NCI-H748 treated with DMSO at 0.1 percent for 48 hours (cell line): ENCODE measurements around the gene TOM1L1.
"Not testable (repeated sequence)": the region's sequence is repeated elsewhere in the genome, so short reads cannot be mapped to it uniquely, and the experiment has no call there.

ENCODE experiments used
- DNase-seq: peaks from one replicate; lab custom pipeline; 2025; lab: John Stamatoyannopoulos, UW

Gene TOM1L1, protein sequence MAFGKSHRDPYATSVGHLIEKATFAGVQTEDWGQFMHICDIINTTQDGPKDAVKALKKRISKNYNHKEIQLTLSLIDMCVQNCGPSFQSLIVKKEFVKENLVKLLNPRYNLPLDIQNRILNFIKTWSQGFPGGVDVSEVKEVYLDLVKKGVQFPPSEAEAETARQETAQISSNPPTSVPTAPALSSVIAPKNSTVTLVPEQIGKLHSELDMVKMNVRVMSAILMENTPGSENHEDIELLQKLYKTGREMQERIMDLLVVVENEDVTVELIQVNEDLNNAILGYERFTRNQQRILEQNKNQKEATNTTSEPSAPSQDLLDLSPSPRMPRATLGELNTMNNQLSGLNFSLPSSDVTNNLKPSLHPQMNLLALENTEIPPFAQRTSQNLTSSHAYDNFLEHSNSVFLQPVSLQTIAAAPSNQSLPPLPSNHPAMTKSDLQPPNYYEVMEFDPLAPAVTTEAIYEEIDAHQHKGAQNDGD

DNA sequence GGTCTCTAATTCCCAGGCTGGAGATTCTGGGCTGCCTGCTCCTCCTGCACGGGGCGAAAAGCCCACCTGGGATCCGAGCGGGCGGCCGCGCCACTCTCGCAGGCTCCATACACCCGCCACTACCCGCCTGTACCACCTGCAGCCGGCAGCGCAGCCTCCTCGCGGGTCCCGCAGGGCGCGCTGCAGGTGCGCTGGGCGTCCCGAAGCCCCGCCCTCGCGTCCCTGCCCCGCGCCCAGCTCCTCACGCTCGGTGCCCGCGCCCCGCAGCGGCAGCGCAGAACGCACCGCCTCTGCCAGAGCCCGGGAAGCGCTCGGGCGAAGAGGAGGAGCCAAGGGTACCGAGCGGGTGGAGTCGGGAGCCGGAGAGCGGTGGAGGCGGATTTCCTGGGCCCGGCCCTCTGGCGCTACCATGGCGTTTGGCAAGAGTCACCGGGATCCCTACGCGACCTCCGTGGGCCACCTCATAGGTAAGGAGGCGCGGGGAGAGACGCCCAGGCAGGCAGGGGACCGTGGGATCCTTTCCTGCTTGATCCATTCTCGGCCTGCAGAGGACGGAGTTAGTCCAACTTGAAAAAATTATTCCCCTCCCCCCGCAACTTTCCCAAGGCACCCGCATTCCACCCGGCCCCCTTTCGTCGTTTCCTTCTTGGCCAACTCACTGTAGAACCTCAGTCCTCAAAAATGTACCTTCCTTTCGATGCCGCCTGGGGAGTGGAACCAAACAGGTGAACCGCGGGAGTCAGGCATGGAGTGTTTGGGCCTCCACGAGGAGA is at the start of gene TOM1L1:
TOM1L1 (plus strand) TSS at position 396 of the 773 bp plus-strand sequence; CDS start at position 410, 14 bp downstream.
- peak; percentile 72 for DNase-seq

DNA sequence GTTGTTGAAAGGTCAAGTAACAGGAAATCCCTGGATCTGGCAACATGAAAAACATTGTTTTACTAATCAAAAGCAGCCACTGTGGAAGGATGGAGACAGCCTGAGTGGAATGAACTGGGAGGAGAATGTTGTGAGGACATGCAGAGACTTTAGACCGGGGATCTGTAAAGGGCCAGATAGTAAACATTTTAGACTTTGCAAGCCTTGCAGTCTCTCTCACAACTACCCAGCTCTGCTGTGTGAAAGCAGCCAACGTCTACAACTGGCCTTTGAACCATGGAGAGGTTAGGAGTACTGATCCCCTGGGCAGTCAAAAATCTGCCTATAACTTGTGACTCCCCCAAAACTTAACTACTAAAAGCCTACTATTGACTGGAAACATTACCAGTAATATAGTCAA is 41.5 kb upstream of the TOM1L1 start:
- no peak for DNase-seq

DNA sequence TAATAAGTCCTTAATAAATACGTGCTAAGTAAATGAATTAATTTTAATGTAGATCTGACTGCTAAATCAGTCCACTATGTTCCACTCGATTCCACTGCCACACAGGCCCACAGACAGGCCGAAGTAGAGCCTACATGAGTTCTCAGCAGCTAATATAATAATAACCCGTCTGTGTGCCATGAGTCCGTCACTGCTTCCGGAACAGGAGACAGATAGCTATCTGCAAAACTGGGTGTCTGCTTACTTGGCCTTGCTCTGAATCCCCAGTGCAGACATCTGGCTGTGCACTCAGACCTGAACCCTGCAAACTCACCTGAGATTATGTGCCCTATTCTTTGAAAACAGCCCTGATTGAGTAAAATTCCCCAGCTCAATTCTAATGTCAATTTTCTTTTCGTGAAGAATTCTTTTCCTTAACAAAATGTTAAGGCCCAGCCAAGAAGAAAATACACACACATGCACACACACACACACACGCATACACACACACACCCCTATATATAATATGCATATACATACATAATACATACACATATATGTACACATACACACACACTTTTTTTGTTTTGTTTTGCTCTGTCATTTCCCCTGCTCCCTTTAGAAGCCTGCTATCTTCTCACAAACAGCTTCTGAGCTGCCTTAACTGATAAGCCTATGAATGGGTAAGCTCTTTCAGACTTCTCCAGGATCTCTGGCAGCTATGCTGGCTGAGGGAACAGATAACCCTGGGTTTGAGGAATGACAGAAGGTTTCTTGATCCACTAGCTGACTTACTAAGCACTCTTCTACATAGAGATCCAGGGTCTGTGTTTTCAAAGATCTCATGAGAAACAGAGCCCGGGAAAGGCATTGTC is 39.8 kb upstream of the TOM1L1 start:
- no peak for DNase-seq

DNA sequence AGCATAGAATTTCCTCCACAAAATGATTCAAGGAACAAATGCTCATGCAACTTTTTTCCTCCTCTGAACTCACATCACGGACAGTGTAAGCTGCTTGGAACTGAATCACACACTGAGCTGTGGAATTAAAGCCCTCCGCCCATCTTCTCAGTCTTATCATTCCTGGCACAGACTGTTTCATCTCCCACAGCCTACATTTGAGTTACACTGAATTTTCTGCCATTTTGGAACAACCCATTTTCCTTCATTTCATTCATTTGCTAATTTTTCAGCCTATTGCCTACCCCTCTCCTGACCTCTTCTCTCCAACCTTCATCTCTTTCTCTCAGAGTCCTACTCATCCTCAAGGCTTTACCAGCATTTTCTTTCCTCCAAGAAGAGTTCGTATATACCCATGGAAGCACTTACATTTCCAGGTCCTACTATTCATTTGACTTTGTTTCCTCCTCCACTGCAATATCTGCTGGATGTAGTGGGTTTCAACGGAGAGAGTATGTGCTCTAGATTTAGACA is 39.1 kb upstream of the TOM1L1 start:
- DNase-seq: no peak

DNA sequence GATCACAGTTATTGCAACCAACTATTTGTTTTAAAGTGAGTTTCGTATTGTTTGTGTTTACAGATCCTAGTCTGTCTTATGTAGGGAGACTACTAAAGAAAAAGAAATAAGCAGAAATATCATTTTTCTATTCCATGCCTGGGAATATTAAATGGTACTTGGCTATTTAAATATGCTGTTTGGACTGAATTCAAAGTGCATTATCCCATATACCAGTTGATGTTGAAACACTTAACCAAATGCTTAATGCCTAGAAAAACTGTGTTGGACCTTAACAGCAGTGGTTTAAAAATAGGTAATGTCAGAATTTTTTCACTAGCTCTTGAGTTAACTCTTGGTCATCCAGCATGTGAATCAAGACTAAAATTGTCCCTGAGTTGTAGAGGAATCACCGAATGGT is 37.5 kb upstream of the TOM1L1 start:
- DNase-seq: no peak

DNA sequence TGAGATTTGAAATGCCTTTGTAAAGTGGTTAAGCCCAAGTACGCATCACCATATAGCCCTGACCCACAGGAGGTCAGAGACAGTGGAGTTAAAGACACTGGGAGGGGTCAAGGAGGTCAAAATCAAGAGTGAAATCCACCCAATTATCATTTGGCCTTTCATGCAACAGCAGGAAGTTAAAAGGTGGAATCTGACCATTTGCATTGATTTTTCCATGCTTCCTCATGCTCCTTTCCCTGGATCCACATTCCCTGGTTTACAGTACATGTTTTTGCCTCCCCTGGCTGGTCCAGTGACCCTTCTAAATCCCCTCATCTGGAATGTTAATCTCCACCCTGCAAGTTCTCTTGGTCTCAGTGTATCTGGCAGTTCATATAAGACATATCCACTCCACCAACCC is 36.6 kb upstream of the TOM1L1 start:
- no peak for DNase-seq

DNA sequence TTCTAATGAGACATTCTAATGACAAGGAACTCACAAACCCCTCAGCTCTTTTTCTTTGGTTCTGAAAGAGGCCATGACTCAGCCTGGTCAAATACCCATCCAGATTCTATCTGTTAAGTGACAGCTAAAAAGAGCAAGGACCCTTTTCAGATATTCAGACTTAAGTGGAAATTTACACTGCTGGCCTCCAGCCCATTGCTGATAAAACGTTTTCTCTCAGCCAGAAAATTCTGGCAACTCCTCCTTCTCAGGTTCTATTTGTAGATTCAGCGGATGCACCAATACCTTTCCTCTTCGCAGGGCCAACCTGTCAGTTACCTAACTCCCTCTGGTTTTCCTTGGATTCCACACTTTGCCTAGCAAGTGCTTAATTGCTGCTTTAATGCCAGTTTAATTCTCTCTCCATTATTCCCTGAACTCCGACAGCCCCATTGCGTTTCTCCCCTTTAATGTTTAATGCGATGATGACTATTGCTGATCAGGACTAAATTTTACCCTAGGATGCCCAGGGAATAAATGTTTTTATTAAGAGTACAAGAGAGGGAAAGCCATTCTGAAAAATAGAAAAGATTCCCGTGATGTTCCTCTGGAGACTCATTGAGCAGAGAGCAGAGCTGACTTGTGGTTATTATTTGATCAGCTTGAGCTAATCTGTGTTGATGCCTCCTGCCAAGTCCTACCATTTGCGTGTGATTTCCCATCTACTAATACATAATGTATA is 35.9 kb upstream of the TOM1L1 start:
- no peak for DNase-seq

DNA sequence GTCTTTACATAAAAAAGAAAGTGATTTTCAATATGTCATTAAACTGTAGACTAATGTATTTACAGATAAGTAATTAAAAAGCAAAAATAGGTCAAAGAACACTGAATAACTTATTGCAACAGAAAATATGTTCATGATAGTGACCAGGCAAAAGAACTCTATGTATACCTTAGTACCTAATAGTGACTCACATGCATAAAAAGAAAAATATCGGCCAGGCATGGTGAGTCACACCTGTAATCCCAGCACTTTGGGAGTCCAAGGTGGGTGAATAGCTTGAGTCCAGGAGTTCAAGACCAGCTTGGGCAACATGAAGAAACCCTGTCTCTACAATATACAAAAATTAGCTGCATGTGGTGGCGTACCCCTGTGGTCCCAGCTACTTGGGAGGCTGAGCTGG is 33.0 kb upstream of the TOM1L1 start:
- DNase-seq: no peak

DNA sequence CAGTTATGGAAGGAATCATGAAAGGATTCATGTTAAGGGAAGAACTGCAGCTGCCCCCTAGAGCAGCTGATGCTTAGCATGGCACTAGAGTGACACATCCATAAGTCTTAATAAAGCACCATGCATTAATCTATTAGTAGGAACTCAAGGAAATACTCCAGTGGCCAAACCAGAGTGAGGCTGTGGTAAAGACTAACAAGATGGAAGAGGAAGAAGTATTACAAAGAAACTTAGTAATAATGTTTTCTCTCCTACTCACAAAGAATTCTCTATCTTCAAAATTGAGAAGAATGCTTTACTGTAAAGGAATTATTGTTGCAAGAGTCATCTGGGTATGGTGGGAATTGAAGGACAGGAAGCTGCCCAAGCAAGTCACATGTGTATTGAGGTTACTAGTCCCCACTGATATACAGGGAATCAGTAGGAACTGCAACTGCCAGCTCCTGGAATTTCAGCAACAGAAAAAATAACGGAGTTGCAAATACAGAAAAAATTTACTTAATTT is 29.9 kb upstream of the TOM1L1 start:
- DNase-seq: no peak

DNA sequence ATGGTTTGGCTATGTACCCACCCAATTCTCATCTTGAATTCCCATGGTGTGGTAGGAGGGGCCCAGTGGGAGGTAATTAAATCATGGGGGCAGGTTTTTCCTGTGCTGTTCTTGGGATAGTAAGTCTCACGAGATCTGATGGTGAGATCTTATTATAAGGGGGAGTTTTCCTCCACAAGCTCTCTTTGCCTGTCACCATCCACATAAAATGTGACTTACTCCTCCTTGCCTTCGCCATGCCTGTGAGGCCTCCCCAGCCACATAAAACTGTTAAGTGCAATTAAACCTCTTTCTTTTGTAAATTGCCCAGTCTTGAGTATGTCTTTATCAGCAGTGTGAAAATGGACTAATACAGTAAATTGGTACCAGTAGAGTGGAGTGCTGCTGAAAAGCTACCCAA is 24.7 kb upstream of the TOM1L1 start:
- not testable (repeated sequence) for DNase-seq

DNA sequence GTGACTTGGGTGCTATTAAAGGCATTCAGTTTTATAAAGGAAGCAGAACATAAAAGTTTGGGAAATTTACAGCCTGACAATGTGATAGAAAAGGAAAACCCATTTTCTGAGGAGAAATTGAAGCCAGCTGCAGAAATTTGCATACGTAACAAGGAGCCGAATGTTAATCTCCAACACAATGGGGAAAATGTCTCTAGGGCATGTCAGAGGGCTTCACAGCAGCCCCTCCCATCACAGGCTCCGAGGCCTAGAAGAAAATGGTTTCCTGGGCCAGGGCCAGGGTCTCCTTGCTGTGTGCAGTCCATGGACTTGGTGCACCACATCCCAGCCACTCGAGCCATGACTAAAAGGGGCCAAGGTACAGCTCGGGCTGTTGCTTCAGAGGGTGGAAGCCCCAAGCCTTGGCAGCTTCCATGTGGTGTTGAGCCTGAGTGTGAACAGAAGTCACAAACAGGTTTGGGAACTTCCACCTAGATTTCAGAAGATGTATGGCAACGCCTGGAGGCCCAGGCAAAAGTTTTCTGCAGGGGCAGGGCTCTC is 23.9 kb upstream of the TOM1L1 start:
- DNase-seq: no peak

DNA sequence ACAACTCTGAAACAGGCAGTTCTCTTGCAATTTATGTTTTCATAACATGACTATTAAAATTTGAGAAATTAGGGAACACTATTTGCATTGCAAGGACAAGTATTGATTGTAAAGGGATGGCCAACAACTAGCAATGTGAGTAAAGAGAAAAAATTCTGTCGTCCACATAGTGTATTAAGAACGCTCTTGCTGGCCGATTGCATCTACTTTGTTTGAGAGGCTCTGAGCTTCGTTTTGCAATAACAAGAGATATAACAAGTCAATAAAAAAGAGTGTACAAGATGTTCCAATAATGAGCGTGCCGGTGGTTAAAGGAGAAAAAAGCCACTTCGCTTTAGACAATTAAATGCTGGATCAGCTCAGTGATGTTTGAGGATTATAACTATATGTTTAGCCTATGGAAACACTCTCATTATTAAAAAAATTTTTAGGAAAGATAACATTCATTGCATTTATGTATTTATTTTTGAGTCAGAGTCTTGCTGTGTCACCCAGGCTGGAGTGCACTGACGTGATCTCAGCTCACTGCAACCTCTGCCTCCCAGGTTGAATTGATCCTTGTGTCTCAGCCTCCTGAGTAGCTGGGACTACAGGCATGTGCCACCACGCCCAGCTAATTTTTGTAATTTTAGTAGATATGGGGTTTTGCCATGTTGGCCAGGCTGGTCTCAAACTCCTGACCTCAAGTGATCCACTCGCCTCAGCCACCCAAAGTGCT is 19.2 kb upstream of the TOM1L1 start:
- no peak for DNase-seq

DNA sequence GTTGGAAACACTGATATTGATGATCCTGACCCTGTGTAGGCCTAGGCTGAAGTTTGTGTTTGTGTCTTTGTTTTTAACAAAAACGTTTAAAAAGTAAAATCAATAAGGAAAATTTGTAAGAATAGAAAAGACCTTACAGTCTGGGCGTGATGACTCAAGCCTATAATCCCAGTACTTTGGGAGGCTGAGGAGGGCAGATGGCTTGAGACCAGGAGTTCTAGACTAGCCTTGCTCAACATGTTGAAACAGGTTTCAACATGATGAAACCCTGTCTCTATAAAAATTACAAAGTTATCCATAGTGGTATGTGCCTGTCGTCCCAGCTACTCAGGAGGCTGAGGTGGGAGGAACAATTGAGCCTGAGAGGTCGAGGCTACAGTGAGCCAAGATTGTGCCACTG is 18.3 kb upstream of the TOM1L1 start:
- no peak for DNase-seq

DNA sequence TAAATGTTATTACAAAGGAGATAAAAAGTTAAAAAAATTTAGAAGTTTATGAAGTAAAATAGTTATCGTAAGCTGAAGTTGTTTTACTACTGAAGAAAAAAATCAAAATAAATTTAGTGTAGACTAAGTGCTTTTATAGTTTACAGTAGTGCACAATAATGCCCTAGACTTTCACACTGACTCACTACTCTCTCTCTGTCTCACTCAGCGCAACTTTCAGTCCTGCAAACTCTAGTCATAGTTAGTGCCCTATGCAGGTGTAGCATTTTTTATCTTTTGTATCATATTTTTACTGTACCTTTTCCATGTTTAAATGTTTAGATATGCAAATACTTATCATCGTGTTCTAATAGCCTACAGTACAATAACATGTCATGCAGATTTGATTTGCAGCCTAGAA is 17.7 kb upstream of the TOM1L1 start:
- no peak for DNase-seq

DNA sequence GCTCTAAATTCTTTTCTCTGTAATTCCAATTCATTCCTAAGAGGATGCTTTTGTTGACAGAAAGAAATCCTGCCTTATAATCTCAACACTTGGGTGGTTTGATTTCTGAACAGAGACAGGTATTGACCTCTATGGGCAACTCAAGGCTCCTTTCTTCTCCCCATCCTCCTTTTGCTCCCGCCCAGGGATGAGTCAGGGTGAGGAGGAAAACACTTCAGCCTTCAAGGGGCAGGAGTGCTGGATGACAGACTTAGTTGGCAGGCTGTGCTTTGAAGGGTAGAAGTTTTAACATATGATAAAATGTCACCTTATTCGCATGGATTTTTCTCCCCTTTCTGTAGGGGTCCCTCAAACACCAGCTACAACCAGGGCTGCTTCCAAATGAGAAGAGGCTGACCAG is 16.7 kb upstream of the TOM1L1 start:
- no peak for DNase-seq

DNA sequence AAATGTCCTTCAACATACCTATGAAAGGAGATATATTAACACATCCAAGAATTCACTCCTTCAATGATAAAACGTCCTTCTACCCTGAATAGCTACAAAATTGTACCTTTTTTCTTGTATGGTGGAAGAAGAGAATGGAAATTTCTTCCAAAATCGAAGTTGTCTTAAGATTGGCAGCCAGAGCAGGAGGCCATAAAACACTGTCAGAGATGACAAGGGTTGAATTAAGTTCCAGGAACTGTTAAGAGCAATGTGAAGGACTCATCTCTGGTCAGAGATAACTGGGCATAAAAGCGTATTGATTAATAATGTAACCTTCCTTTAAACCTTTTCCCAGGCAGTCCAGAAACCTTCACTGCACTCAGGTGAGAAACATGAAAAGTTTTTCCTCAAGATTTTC is 12.9 kb upstream of the TOM1L1 start:
- no peak for DNase-seq

DNA sequence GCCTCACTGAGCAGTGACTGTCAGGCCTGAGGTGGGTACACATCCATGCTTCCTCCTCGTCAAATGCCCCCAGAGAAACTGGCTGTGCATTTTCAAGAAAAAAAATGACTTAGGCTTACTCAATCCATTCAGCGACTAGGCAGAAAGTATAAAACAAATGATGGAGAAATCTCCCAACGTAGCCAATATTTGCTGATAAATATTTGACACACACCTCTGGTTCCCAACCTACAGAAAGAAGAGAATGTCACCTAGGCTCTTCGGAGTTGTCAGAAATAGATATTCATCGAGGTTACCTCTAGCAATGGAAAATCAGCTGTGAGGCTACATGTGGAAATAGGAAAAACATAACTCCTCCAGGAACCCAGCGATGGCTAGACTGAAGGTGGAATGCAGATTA is 12.4 kb upstream of the TOM1L1 start:
- no peak for DNase-seq

DNA sequence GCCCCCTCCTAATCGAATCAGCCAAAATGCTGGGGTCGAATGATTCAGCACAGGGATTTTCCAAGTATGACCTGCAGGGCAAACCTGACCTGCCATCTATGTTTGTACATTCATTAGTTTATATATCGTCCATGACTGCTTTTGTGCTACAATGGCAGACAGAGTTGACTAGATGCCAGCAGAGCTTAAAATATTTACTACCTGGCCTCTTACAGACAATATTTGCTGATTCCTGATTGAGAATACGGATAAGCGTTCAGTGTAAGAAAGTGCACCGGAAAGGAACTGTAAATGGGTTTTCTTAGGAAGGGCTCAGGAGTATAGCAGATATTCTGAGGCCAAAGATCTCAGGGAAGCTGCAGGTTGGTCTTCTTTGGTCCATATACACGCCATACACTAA is 11.7 kb upstream of the TOM1L1 start:
- DNase-seq: no peak

DNA sequence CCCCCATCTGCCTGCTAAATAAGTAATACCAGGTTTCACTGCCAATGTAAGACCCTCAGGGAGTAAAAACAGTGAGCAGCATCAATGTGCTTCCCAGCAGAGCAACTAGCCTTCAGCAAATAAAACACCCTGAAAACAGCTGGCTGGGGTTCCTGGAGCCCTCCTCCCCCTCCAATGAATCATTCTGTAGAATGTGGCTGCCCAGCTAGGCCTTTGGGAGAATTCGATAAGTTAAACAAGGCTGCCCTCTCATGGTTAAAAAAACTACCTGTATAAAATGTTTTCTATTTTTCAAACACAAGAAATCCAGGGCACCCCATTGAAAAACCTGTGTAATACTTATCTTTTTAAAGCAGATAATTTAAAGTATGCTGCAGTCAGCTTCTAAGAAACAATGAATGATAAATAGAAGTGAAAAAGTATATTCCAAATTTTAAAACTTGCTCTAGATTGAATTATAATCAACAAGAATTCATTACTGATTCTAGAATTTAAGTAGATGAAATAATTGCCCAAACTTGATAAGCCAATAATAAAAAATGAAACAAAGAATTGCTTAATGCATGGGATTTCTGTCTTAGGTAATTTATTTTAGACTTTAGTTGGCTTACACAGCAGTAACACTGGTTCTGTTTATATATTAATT is 9.4 kb upstream of the TOM1L1 start:
- DNase-seq: peak; percentile 3

DNA sequence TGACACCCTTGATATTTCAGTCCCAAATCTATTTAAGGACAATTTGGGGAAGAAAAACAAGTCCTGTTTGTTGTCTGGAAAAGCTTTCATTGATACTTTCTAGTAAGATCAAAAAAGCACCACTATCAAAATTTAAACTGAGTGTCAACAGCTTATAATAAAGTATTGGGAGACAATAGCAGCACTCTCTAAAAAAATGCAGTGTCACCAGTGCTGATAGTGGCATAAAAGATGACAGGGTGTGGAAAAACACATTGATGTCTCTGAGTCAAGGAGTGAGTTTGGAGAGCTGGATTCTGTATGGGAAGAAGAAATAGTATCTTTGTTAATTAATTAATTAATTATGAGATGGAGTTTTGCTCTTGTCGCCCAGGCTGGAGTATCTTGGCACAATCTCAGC is 8.3 kb upstream of the TOM1L1 start:
- no peak for DNase-seq
